Measurements from ENCODE around the gene CELA3B. TPM values are rescaled to one million over a fixed set of nuclear protein-coding genes. Genes with fewer than 3 reads are reported as not detected.

CELA3B gene
- total RNA-seq, 1 donor from 2014 or later: not detected

DNA sequence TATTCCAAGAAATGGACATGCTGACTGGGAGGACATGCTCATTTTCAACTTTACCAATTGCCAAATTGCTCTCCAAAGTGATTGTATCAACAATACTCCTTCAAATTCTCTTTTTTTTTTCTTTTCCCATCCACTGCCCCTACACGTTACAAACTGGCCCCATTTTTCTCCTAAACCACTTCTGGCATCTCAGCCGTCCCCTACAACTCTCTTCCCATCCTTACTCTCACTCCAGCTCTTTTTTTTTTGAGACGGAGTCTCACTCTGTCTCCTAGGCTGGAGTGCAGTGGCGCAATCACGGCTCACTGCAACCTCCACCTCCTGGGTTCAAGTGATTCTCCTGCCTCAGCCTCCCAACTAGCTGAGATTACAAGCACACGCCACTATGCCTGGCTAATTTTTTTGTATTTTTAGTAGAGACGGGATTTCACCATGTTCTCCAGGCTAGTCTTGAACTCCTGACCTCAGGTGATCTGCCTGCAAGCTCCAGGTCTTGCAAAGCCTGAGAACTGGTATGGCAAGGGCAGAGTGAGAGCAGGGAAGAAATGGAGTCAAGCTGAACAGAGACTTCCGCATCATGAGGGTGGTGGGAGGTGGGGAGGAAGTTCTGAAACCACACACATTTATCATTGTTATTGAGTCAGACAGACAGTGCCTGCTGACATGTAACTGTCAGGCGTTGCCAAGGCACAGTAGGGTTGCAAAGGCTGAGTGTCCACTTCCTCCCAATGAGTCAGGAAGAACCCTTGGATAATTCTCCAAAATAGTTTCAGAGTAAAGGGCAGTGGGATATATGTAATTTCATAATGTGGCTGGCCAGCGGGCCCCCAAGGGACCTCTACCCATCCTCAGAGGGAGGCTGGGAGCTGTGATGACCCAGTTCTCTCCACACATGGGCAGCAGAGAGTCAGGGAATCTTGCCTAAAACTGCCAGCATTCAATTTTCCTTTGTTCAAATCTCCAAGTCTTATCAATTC, 42.0 kb downstream of the CELA3B start:
- H3K36me3 ChIP-seq: no peaks in the 10 kb centered on the region
- no peaks in the 10 kb centered on the region for H3K4me1 ChIP-seq
- intact Hi-C loops (cut with DNase I): no loop called here
- no peak overlapping the region for H3K4me3 ChIP-seq
- peak overlapping the region; percentile 65 for H3K27ac ChIP-seq
- DNase-seq (no peak), ATAC-seq (peak; percentile 94)
- no peaks in the 10 kb centered on the region for H3K27me3 ChIP-seq
- H3K9me3 ChIP-seq: no peaks in the 10 kb centered on the region
- TF ChIP-seq, protein P1, sequence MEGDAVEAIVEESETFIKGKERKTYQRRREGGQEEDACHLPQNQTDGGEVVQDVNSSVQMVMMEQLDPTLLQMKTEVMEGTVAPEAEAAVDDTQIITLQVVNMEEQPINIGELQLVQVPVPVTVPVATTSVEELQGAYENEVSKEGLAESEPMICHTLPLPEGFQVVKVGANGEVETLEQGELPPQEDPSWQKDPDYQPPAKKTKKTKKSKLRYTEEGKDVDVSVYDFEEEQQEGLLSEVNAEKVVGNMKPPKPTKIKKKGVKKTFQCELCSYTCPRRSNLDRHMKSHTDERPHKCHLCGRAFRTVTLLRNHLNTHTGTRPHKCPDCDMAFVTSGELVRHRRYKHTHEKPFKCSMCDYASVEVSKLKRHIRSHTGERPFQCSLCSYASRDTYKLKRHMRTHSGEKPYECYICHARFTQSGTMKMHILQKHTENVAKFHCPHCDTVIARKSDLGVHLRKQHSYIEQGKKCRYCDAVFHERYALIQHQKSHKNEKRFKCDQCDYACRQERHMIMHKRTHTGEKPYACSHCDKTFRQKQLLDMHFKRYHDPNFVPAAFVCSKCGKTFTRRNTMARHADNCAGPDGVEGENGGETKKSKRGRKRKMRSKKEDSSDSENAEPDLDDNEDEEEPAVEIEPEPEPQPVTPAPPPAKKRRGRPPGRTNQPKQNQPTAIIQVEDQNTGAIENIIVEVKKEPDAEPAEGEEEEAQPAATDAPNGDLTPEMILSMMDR (IDR thresholded peaks at IDR 0.05): no peak

DNA sequence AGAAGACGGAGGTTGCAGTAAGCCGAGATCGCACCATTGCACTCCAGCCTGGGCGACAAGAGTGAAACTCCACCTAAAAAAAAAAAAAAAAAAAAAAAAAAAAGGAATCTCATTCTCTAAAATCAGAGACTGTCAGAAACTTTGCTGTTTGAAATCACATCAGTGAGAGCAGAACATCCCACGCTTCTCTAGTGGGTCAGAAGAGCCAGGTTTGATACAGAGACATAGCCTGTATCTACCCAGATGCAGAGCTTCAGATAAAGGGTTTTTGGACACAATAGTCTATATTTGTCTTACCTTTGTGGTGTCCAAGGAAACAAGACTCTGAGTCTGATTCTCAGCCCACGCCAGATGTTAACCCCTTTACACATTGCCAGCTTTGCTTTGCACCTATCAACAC, 44.2 kb downstream of the CELA3B start:
- TF ChIP-seq, protein P1 (IDR thresholded peaks at IDR 0.05): no peak
- intact Hi-C loops (cut with DNase I): no loop called here
- H3K27me3 ChIP-seq: no peaks in the 10 kb centered on the region
- no peaks in the 10 kb centered on the region for H3K36me3 ChIP-seq
- no peak overlapping the region for H3K27ac ChIP-seq
- ATAC-seq: no peak
- DNase-seq: no peak
- peaks cover 9% of the 10 kb centered on the region for H3K4me1 ChIP-seq
- H3K9me3 ChIP-seq: no peaks in the 10 kb centered on the region
- H3K4me3 ChIP-seq: no peak overlapping the region

DNA sequence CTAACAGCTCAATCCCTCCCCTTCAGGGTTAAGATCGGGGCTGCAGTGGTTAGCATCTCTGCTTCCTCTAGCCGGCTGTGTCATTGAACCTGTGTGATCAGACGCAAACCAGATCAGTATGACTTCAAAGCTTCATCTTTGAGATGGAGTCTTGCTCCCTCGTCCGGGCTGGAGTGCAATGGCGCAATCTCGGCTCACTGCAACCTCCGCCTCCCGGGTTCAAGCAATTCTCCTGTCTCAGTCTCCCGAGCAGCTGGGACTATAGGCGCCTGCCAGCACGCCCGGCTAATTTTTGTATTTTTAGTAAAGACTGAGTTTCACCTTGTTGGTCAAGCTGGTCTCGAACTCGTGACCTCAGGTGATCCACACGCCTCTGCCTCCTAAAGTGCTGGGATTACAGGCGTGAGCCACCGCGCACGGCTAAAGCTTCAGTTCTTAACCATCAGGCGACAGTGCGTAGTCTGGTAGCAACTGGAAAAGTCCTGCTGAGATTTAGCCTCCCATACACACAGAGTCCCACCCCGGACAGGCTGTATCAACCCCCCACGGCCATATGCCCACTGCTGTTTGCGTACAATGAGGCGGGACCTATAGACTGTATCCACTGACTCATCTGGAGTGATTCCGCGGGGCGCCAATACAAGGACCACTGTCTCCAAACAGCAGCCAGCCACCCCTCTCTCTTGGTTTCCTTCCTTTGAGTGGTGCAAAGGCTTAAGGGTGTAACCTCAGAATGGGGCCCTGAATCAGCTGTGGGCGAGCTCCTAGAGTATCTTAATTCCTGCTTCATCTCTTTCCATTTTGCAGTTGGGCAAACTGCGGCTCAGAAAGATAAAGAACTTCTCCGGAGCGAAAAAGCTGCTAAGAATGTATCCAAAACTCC, 47.9 kb downstream of the CELA3B start:
- ATAC-seq (peak; percentile 69), DNase-seq (peak; percentile 76)
- intact Hi-C loops (cut with DNase I): no loop called here
- no peaks in the 10 kb centered on the region for H3K9me3 ChIP-seq
- TF ChIP-seq, protein P1 (IDR thresholded peaks at IDR 0.05): no peak
- no peaks in the 10 kb centered on the region for H3K27me3 ChIP-seq
- H3K4me3 ChIP-seq: peak overlapping the region; percentile 99
- no peaks in the 10 kb centered on the region for H3K36me3 ChIP-seq
- H3K27ac ChIP-seq: peak overlapping the region; percentile 99
- H3K4me1 ChIP-seq: peaks cover 17% of the 10 kb centered on the region

DNA sequence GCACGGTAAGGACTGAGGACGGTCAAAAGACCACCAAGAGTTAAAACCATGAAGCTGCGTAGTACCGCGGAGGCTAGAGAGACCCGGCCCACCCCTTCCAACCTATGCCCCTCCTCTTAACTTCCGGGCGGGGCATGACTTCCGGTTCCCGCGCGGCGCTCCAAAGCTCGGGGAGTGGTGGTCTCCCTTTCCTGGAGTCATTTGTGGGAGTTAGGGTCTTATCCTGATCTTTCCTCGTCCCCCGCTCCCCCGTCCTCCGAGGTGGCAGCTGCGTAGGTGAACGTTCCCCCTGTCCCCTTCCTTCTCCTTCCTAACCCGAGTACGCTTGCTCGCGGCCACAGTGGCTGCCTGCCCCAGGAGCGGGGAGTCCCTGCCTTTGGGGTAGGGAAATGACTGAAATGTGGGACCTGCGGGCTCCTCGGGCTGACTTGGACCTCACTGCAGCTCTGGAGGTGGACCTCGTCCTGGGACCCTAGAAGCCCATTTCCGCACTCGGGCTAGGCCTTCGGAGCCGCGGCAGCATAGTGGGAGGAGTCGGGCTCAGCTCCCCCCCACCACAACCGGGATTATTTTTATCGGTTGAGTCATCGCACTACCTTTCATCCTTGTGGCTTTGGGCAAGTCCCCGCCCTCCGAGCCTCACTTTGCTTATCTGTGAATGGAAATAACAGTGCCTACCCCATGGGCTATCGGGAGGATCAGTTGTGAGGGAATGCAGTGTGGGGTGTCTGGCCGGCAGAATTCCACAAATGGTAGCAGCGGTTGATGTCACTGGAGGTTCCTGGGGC, 48.7 kb downstream of the CELA3B start:
- peak; percentile 91 for DNase-seq
- Histone ChIP-seq H3K9me3 (no peaks in the 10 kb centered on the region), H3K4me3 (peak overlapping the region; percentile 99), H3K27ac (peak overlapping the region; percentile 99), H3K36me3 (no peaks in the 10 kb centered on the region), H3K4me1 (peaks cover 17% of the 10 kb centered on the region), H3K27me3 (no peaks in the 10 kb centered on the region)
- ATAC-seq: peak; percentile 93
- intact Hi-C loops (cut with DNase I): no loop called here
- TF ChIP-seq, protein P1 (IDR thresholded peaks at IDR 0.05): no peak

DNA sequence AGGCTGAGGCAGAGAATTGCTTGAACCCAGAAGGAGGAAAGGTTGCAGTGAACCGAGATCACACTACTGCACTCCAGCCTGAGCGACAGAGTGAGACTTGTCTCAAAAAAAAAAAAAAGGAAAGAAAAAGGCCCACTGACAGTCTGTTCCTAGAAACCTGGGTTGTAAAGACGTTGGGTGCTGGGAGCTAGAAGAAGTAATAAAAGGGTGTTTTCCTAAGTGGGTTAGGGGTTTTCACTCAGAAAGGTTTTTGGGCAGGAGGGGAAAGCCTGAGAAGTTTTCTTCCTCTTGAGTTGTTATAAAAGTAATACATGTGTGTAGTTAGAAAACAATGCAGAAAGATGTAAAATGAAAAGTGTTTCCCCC, 50.1 kb downstream of the CELA3B start:
- Histone ChIP-seq H3K27ac (no peak overlapping the region), H3K36me3 (no peaks in the 10 kb centered on the region), H3K4me1 (peaks cover 21% of the 10 kb centered on the region), H3K4me3 (no peak overlapping the region), H3K9me3 (no peaks in the 10 kb centered on the region), H3K27me3 (no peaks in the 10 kb centered on the region)
- DNase-seq (no peak), ATAC-seq (no peak)
- intact Hi-C loops (cut with DNase I): no loop called here
- TF ChIP-seq, protein P1 (IDR thresholded peaks at IDR 0.05): no peak

Measured in upper lobe of right lung (tissue), 1 donor.